HAP-1 (cell line): ENCODE measurements around the gene WFDC8.
"Not testable (repeated sequence)": the region's sequence is repeated elsewhere in the genome, so short reads cannot be mapped to it uniquely, and the experiment has no call there.

ENCODE experiments used
- DNase-seq, 2 experiments: peaks; one replicate each; pipeline ENCODE4 v3.0.0-alpha.2; 2016 to 2020; ENCODE audit warnings: low spot score in 2 of 2
- H3K27me3 ChIP-seq: fragments of 250-450 bp; sonication (Bioruptor Pico); 2 replicates; pipeline ENCODE4 v1.5.1; 2020; ENCODE audit warnings: low read depth, mild to moderate bottlenecking, moderate library complexity
- H3K36me3 ChIP-seq: fragments of 250-450 bp; sonication (Bioruptor Pico); replicated peaks from 2 replicates; pipeline ENCODE4 v1.5.1; 2020; ENCODE audit warnings: mild to moderate bottlenecking
- H3K4me1 ChIP-seq: fragments of 250-450 bp; sonication (Bioruptor Pico); 2 replicates; pipeline ENCODE4 v1.5.1; 2020; ENCODE audit warnings: mild to moderate bottlenecking
- H3K4me3 ChIP-seq: fragments of 250-450 bp; sonication (Bioruptor Pico); 2 replicates; pipeline ENCODE4 v1.5.1; 2020; ENCODE audit warnings: mild to moderate bottlenecking, moderate library complexity
- H3K9me3 ChIP-seq: fragments of 250-450 bp; sonication (Bioruptor Pico); 2 replicates; pipeline ENCODE4 v1.5.1; 2020; ENCODE audit warnings: mild to moderate bottlenecking, moderate library complexity
- in situ Hi-C: fragments of 300-500 bp; cut with MboI; formaldehyde crosslinking; loops from 3 replicates; pipeline ENCODE4 v1.14.3; 2020; ENCODE audit warnings: low sequenced_read_pairs, inconsistent platforms, mixed read lengths

WFDC8 gene

DNA sequence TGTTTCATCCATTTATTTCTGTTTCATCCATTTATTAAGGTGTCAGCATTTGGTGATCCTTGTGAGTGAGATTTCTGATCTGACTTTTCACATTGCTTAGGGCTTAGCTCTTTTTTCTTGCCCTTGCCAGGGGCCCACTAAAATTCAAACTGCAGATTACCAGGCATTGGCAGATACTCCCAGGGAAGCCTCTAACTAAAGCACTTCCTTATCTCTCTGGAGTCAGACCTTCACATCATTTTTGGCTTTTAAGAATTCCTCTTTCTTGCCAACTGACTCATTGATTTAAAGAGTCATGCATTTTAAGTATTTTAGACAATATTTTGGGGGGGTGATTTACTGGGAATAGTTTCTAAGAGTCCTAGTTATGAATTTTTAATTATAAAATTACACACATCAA, 2.6 kb upstream of the WFDC8 start:
- Histone ChIP-seq H3K36me3 (no peaks in the 10 kb centered on the region), H3K27me3 (peaks cover 8% of the 10 kb centered on the region), H3K9me3 (no peaks in the 10 kb centered on the region), H3K4me1 (peaks cover 20% of the 10 kb centered on the region), H3K4me3 (no peak overlapping the region)
- no peak for DNase-seq
- in situ Hi-C loops = no loop called here

GRCh38 chr20:45578231-45578630, 853 bp downstream of the WFDC8 start:
- peaks cover 20% of the 10 kb centered on the region for H3K4me1 ChIP-seq
- H3K36me3 ChIP-seq = no peaks in the 10 kb centered on the region
- peak; percentile 87 to 99 for DNase-seq
- no peaks in the 10 kb centered on the region; the same call in 1 of the 2 replicates for H3K27me3 ChIP-seq
- no peaks in the 10 kb centered on the region for H3K9me3 ChIP-seq
- H3K4me3 ChIP-seq = no peak overlapping the region
- in situ Hi-C loops = no loop called here

GRCh38 chr20:45576995-45577394, 2.1 kb downstream of the WFDC8 start:
- DNase-seq = peak; percentile 11 to 39
- peaks cover 20% of the 10 kb centered on the region for H3K4me1 ChIP-seq
- no peaks in the 10 kb centered on the region for H3K36me3 ChIP-seq
- H3K27me3 ChIP-seq = no peaks in the 10 kb centered on the region
- no peaks in the 10 kb centered on the region for H3K9me3 ChIP-seq
- in situ Hi-C loops = no loop called here
- no peak overlapping the region for H3K4me3 ChIP-seq

GRCh38 chr20:45575931-45576330, 3.2 kb downstream of the WFDC8 start:
- H3K27me3 ChIP-seq = no peaks in the 10 kb centered on the region; the same call in 1 of the 2 replicates
- no peaks in the 10 kb centered on the region for H3K9me3 ChIP-seq
- in situ Hi-C loops = no loop called here
- no peak for DNase-seq
- no peaks in the 10 kb centered on the region for H3K36me3 ChIP-seq
- no peak overlapping the region for H3K4me3 ChIP-seq
- H3K4me1 ChIP-seq = peaks cover 20% of the 10 kb centered on the region

DNA sequence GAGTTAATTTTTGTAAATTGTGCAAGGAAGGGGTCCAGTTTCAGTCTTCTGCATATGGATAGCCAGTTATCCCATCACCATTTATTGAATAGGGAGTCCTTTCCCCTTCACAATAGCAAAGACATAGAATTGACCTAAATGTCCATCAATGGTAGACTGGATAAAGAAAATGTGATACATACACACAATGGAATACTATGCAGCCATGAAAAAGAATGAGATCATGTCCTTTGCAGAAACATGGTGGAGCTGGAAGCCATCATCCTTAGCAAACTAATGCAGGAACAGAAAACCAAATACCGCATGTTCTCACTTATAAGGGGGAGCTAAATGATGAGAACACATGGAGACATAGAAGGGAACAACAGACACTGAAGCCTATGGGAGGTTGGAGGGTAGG, 9.4 kb downstream of the WFDC8 start:
- H3K9me3 ChIP-seq, H3K27me3 ChIP-seq, DNase-seq, H3K36me3 ChIP-seq, H3K4me3 ChIP-seq, in situ Hi-C loops, H3K4me1 ChIP-seq: not testable (repeated sequence)

DNA sequence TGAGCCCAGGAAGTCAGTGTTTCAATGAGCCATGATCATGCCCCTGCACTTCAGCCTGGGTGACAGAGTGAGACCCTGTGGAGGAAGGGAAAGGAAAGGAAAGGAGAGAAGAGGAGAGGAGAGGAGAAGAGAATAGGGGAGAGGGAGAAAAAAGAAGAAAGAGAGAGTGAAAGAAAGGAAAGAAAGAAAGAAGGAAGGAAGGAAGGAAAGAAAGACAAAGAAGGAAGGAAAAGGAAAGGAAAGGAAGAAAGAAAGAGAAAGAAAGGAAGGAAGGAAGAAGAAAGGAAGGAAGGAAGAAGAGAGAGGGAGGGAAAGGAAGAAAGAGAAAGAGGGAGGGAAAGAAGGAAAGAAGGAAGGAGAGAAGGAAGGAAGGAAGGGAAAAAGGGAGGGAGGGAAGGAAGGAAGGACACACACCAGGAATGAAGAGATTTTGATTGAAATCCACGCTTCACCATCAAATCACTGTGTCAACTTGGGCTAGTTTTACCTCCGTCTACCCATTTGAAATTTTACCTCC, 14.3 kb downstream of the WFDC8 start:
- no peak for DNase-seq
- in situ Hi-C loops = no loop called here
- H3K9me3 ChIP-seq = no peaks in the 10 kb centered on the region
- peaks cover 19% of the 10 kb centered on the region for H3K27me3 ChIP-seq
- no peaks in the 10 kb centered on the region for H3K36me3 ChIP-seq
- H3K4me1 ChIP-seq = no peaks in the 10 kb centered on the region
- H3K4me3 ChIP-seq = no peak overlapping the region

- H3K27me3 ChIP-seq = peaks cover 3% of the 10 kb centered on the region; the same call in 1 of the 2 replicates
- no peaks in the 10 kb centered on the region for H3K4me1 ChIP-seq
- no peak for DNase-seq
- no peaks in the 10 kb centered on the region for H3K9me3 ChIP-seq
- H3K36me3 ChIP-seq = no peaks in the 10 kb centered on the region
- H3K4me3 ChIP-seq = no peak overlapping the region
- in situ Hi-C loops = no loop called here
These were observed 23.9 kb downstream of the WFDC8 start for GRCh38 chr20:45555198-45555597.

GRCh38 chr20:45552456-45552855, 26.6 kb downstream of the WFDC8 start:
- Histone ChIP-seq H3K36me3 (no peaks in the 10 kb centered on the region), H3K9me3 (no peaks in the 10 kb centered on the region), H3K4me3 (no peak overlapping the region), H3K4me1 (no peaks in the 10 kb centered on the region), H3K27me3 (peaks cover 6% of the 10 kb centered on the region)
- in situ Hi-C loops = no loop called here
- no peak for DNase-seq

GRCh38 chr20:45550765-45551164, 28.3 kb downstream of the WFDC8 start:
- no peaks in the 10 kb centered on the region for H3K4me1 ChIP-seq
- H3K9me3 ChIP-seq = no peaks in the 10 kb centered on the region
- DNase-seq = no peak
- H3K36me3 ChIP-seq = no peaks in the 10 kb centered on the region
- no peak overlapping the region for H3K4me3 ChIP-seq
- peaks cover 14% of the 10 kb centered on the region for H3K27me3 ChIP-seq
- in situ Hi-C loops = no loop called here

DNA sequence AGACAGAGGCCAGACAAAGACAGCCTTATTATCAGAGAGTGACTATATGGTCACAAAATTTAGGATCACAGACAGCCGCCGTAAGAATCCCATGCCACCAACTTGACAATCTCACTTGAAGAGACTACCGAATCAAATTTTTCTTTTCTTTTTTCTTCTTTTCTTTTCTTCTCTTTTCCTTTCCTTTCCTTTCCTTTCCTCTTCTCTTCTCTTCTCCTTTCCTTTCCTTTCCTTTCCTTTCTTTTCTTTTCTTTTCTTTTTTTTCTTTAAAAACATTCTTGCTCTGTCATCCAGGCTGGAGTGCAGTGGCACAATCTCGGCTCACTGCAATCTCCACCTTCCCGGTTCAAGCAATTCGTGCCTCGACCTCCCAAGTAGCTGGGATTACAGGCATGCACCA, 30.7 kb downstream of the WFDC8 start:
- no peak for DNase-seq
- peaks cover 20% of the 10 kb centered on the region for H3K27me3 ChIP-seq
- H3K36me3 ChIP-seq = no peaks in the 10 kb centered on the region
- H3K4me1 ChIP-seq = no peaks in the 10 kb centered on the region
- H3K4me3 ChIP-seq = no peak overlapping the region
- in situ Hi-C loops = no loop called here
- H3K9me3 ChIP-seq = no peaks in the 10 kb centered on the region

DNA sequence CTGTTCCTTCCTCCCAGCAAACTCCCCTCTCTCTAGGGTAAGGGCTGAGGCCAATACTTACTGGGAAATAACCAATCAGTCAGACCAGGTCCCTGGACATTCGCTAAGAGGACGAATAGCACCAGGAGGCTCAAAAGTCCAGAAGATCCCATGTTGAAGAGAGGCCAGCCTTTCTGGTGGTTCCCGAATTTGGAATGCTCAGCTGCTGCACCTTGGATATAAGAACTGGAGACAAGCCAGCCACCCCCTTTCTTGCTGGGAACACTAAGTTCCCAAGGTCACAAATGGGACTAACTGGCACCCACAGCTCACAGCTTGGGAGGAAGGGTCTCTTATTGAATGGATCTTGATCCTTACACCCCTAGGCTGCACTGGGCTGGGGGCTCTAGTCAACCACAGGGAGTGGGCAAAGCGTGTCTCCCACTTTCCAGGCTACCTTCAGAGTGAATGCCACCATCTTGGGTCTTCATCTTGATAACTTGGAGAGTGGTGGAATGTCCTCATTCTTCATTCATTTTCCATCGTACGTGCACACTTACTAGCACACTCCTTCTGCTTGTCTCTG, 31.8 kb downstream of the WFDC8 start, which contains the start of gene EPPIN:
Gene EPPIN (minus strand): TSS at position 196 of the 565 bp plus-strand sequence. CDS start 44 bp downstream, at position 152.
- Histone ChIP-seq H3K36me3 (no peaks in the 10 kb centered on the region), H3K9me3 (no peaks in the 10 kb centered on the region), H3K4me3 (no peak within 1 kb of the TSS), H3K27me3 (peaks cover 28% of the 10 kb centered on the region), H3K4me1 (no peaks in the 10 kb centered on the region)
- in situ Hi-C loops = no loop called here
- no peak for DNase-seq

DNA sequence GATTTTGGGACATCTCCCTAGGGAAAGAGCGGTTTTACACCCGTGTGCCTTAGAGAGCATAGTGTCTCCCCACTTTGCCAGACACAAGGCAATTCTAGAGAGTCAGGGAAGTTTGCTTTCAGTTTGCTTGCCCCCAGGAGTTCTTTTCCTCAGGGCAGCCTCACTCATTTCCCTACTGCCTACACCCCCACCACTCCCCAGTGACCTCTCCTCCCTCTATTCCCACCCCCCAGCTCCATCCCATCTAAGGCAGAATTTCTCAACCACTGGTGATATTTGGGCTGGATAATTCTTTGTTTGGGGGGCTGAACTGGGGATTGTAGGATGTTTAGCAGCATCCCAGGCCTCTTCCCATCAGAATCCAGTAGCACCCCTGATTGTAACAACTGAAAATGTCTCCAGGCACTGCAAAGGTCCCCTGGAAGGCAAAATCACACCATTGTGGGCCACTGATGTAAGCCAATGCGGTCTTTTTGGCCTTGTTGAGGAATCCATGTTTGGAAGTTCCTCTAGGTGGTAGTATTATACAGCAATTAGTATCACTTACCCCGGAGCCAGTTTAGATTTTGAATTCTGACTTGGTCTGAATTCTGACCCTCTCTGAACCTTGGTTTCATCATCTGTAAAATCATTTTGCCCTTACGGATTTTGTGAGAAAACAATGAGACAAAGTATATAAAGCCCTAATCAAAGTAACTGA, 33.2 kb downstream of the WFDC8 start:
- Histone ChIP-seq H3K9me3 (no peaks in the 10 kb centered on the region), H3K4me3 (no peak overlapping the region), H3K36me3 (no peaks in the 10 kb centered on the region), H3K4me1 (no peaks in the 10 kb centered on the region), H3K27me3 (peaks cover 36% of the 10 kb centered on the region)
- DNase-seq = peak; percentile 8 to 55
- in situ Hi-C loops = no loop called here

GRCh38 chr20:45545351-45545750, 33.7 kb downstream of the WFDC8 start:
- Histone ChIP-seq H3K9me3 (no peaks in the 10 kb centered on the region), H3K4me3 (no peak overlapping the region), H3K4me1 (no peaks in the 10 kb centered on the region), H3K36me3 (no peaks in the 10 kb centered on the region), H3K27me3 (peaks cover 41% of the 10 kb centered on the region)
- in situ Hi-C loops = no loop called here
- DNase-seq = no peak

GRCh38 chr20:45539382-45539781, 39.7 kb downstream of the WFDC8 start, which contains the start of gene WFDC6:
Gene WFDC6 (minus strand): TSS chr20:45539482. CDS start chr20:45539407, 75 bp downstream.
- no peak for DNase-seq
- Histone ChIP-seq H3K4me1 (peaks cover 4% of the 10 kb centered on the region), H3K27me3 (peaks cover 73% of the 10 kb centered on the region), H3K36me3 (no peaks in the 10 kb centered on the region), H3K9me3 (no peaks in the 10 kb centered on the region), H3K4me3 (no peak within 1 kb of the TSS)
- in situ Hi-C loops = no loop called here
